Activated naive CD8-positive, alpha-beta T cell treated with anti-CD3 and anti-CD28 coated beads, Interleukin-2, amount 10 ng/mL, durations not matched to agents 7 days and 5 days (primary cell): ENCODE measurements around the gene ANKRD62. TPM values are rescaled to one million over a fixed set of nuclear protein-coding genes. Genes with fewer than 3 reads are reported as not detected.
A peak's percentile ranks its signal among the peaks of the same experiment; 100 is the strongest.
"Not testable (repeated sequence)": the region's sequence is repeated elsewhere in the genome, so short reads cannot be mapped to it uniquely, and the experiment has no call there.

Source experiments
- ATAC-seq: fragments of 150-1000 bp; cut with Tn5 transposase; one replicate; pipeline ENCODE4 v1.10.0; 2021; ENCODE audit warnings: low read depth, moderate library complexity
- POLR2A ChIA-PET: fragments of 350-600 bp; sonication (Branson Sonifier 250); formaldehyde crosslinking; loops from one replicate; lab custom pipeline; 2021; ENCODE audit warnings: antibody characterized with exemption; lab: Charles Lee
- DNase-seq: peaks from one replicate; pipeline ENCODE4 v3.0.0; 2021
- H3K27ac Mint-ChIP-seq: one replicate; pipeline ENCODE4 v1.8.0; 2022; ENCODE audit warnings: mild to moderate bottlenecking, mixed read lengths
- H3K27me3 Mint-ChIP-seq: one replicate; pipeline ENCODE4 v1.8.0; 2022; ENCODE audit warnings: mild to moderate bottlenecking, moderate library complexity, mixed read lengths
- H3K36me3 Mint-ChIP-seq: one replicate; pipeline ENCODE4 v1.8.0; 2021; ENCODE audit warnings: mild to moderate bottlenecking, mixed read lengths
- H3K4me1 Mint-ChIP-seq: one replicate; pipeline ENCODE4 v1.8.0; 2021; ENCODE audit warnings: mixed read lengths
- H3K4me3 Mint-ChIP-seq: one replicate; pipeline ENCODE4 v1.8.0; 2022; ENCODE audit warnings: mild to moderate bottlenecking, moderate library complexity, mixed read lengths
- H3K9me3 Mint-ChIP-seq: one replicate; pipeline ENCODE4 v1.8.0; 2021; ENCODE audit warnings: mixed read lengths
- total RNA-seq, 2 experiments: library from RNA; stranded (reverse); gene quantifications; one replicate each; pipeline ENCODE4 v1.2.3, GENCODE V29; 2021

Gene ANKRD62
- total RNA-seq, 2 experiments from 2014 or later, result not detected

GRCh38 chr18:12076424-12077140 is 17.1 kb upstream of the ANKRD62 start:
- H3K4me3 Mint-ChIP-seq, result peak overlapping the region; percentile 35
- no peaks in the 10 kb centered on the region for H3K36me3 Mint-ChIP-seq
- no peak overlapping the region for H3K27ac Mint-ChIP-seq
- no peaks in the 10 kb centered on the region for H3K9me3 Mint-ChIP-seq
- POLR2A ChIA-PET, result no interaction called here
- DNase-seq (no peak), ATAC-seq (peak; percentile 42)
- H3K4me1 Mint-ChIP-seq, result no peaks in the 10 kb centered on the region
- peaks cover 43% of the 10 kb centered on the region for H3K27me3 Mint-ChIP-seq

DNA sequence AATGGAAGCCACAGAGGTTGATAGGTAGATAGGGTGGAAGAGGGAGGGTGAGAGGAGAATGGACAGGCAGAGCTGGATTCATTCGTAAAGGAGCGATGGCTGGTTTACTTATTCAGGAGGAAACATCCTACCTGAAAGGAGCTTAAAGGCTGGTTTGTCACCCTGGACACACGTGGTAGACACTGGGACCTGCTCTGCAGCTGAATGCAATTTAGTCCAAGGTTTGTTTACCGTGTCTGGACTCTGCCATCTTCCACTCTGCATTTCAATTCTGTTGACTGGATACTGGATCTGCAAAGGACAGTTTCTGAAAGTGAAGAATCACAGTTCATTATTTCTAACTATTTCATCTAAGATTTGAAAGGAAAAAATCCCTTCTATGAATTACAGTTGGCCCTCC is 15.6 kb upstream of the ANKRD62 start:
- peaks cover 45% of the 10 kb centered on the region for H3K27me3 Mint-ChIP-seq
- ATAC-seq, H3K9me3 Mint-ChIP-seq, H3K4me1 Mint-ChIP-seq, H3K27ac Mint-ChIP-seq, H3K36me3 Mint-ChIP-seq, DNase-seq, H3K4me3 Mint-ChIP-seq, POLR2A ChIA-PET: not testable (repeated sequence)

- ATAC-seq, result no peak
These were observed 14.0 kb upstream of the ANKRD62 start for GRCh38 chr18:12079491-12080237.

GRCh38 chr18:12085136-12085535 is 8.5 kb upstream of the ANKRD62 start:
- H3K4me3 Mint-ChIP-seq, result no peak overlapping the region
- H3K9me3 Mint-ChIP-seq, result no peaks in the 10 kb centered on the region
- H3K27ac Mint-ChIP-seq, result no peak overlapping the region
- DNase-seq, result no peak
- ATAC-seq, result no peak
- H3K27me3 Mint-ChIP-seq, result peaks cover 5% of the 10 kb centered on the region
- POLR2A ChIA-PET, result no interaction called here
- H3K36me3 Mint-ChIP-seq, result no peaks in the 10 kb centered on the region
- H3K4me1 Mint-ChIP-seq, result no peaks in the 10 kb centered on the region

More at GRCh38 chr18:12079491-12080237, 14.0 kb upstream of the ANKRD62 start:
- Mint-ChIP-seq H3K36me3 (no peaks in the 10 kb centered on the region), H3K4me1 (no peaks in the 10 kb centered on the region), H3K4me3 (no peak overlapping the region), H3K27me3 (peaks cover 35% of the 10 kb centered on the region), H3K27ac (no peak overlapping the region), H3K9me3 (no peaks in the 10 kb centered on the region)
- POLR2A ChIA-PET, result no interaction called here
- DNase-seq, result no peak

DNA sequence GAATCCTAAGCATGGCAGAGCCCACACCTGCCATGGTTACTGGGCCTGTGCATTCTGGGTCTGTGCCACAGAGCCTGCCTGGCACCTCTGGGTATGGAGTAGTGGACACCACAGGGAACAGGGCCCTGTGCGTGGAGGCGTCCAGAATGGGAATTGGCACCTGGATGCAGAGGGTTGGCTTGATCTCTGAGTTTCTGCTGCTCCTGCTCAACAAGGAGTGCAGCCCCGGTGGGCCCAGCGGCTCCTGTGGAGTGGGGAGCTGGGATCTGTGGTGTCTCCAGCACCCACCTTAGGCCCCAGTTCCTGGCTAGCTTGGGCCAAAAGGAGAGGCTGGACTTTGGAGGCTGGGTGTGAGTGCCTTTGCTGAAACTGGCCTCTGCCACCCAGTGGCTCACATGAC is 7.9 kb upstream of the ANKRD62 start:
- no peaks in the 10 kb centered on the region for H3K36me3 Mint-ChIP-seq
- POLR2A ChIA-PET, result no interaction called here
- no peak overlapping the region for H3K4me3 Mint-ChIP-seq
- peaks cover 4% of the 10 kb centered on the region for H3K27me3 Mint-ChIP-seq
- no peaks in the 10 kb centered on the region for H3K9me3 Mint-ChIP-seq
- DNase-seq, result no peak
- no peak for ATAC-seq
- H3K27ac Mint-ChIP-seq, result no peak overlapping the region
- no peaks in the 10 kb centered on the region for H3K4me1 Mint-ChIP-seq

DNA sequence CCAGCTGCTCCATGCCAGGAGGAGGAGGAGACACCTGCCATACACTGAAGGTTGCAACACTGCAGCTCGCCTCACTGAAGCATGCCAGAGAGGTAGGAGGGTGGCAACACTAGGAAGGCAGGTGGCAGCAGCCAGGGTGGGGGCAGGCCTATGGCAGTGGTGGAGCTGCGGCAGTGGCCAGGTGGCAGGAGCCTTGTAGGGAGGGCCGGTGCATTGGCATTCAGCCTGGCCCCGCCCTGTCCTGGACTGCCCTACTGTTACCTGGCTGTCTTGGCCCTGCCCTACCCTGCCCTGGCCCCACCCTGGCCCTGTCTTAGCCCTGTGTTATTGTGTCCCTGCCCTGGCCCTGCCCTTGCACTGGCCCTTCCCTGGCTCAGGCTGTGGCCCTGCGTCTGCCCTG is 7.4 kb upstream of the ANKRD62 start:
- no peak for ATAC-seq
- Mint-ChIP-seq H3K9me3 (no peaks in the 10 kb centered on the region), H3K4me1 (no peaks in the 10 kb centered on the region), H3K4me3 (no peak overlapping the region), H3K27me3 (peaks cover 4% of the 10 kb centered on the region), H3K27ac (no peak overlapping the region), H3K36me3 (no peaks in the 10 kb centered on the region)
- POLR2A ChIA-PET, result no interaction called here
- no peak for DNase-seq

- Mint-ChIP-seq H3K36me3 (no peaks in the 10 kb centered on the region), H3K27me3 (peaks cover 4% of the 10 kb centered on the region), H3K4me3 (no peak overlapping the region), H3K9me3 (no peaks in the 10 kb centered on the region), H3K27ac (no peak overlapping the region), H3K4me1 (no peaks in the 10 kb centered on the region)
- DNase-seq (no peak), ATAC-seq (no peak)
- POLR2A ChIA-PET, result no interaction called here
These were observed 6.8 kb upstream of the ANKRD62 start for GRCh38 chr18:12086677-12087470.

DNA sequence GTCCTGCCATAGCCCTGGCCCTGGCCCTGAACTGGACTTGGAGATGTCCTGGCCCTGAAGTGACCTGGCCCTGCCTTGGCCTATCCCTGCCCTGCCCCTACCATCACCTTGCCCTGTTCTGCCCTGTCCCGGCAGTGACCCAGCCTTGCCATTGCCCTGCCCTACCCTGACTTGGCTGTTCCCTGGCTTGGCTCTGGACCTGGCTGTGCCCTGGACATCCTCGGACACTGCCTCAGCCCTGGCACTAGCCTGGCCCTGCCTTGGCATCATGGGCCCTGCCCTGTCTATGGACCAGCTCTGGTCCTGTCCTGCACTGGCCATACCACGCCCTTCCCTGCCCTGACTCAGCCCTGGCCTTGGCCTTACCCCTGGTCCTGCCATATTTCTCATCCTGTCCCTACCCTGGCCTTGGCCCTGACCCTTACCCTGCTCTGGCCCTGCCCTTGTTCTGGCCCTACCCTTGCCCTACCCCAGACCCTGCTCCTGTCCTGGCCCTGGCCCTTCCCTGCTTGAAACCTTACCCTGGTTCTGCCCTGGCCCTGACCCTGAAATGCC is 6.1 kb upstream of the ANKRD62 start:
- POLR2A ChIA-PET, result no interaction called here
- Mint-ChIP-seq H3K36me3 (no peaks in the 10 kb centered on the region), H3K27ac (no peak overlapping the region), H3K27me3 (peaks cover under 1% of the 10 kb centered on the region), H3K4me1 (no peaks in the 10 kb centered on the region), H3K9me3 (no peaks in the 10 kb centered on the region), H3K4me3 (no peak overlapping the region)
- DNase-seq (no peak), ATAC-seq (no peak)

GRCh38 chr18:12088096-12088495 is 5.5 kb upstream of the ANKRD62 start:
- ATAC-seq, result no peak
- no peaks in the 10 kb centered on the region for H3K27me3 Mint-ChIP-seq
- H3K9me3 Mint-ChIP-seq, result no peaks in the 10 kb centered on the region
- H3K4me1 Mint-ChIP-seq, result no peaks in the 10 kb centered on the region
- no peak overlapping the region for H3K4me3 Mint-ChIP-seq
- POLR2A ChIA-PET, result no interaction called here
- no peak overlapping the region for H3K27ac Mint-ChIP-seq
- H3K36me3 Mint-ChIP-seq, result no peaks in the 10 kb centered on the region
- DNase-seq, result no peak

DNA sequence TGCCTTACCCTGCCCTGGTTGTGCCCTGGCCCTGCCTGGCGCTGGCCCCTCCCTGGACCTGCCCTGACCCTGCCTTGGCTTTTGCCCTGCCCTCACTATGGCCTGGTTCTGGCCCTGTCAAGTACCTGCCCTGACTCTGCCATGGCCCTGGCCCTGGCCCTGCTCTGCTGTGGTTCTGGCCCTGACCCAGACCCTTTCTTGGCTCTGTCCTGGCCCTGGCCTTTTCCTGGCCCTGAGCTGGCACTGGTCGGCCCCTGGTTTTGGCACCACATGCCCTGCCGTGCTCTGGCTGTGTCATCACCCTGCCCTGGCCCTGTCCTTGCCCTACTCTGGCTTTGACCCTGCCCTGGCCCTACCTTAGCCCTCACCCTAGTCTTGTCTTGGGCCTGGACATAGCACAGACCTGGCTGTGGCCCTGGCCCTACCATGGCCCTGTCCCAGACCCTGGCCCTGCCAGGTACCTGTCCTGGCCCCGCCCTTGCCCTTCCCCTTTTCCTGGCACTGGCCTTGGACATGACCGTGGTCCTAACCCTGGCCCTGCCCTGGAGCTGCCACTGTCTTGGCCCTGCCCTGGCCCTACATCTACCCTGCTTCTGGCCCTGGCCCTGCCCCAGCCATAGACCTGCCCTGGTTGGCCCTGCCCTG is 4.8 kb upstream of the ANKRD62 start:
- Mint-ChIP-seq H3K27me3 (no peaks in the 10 kb centered on the region), H3K4me1 (no peaks in the 10 kb centered on the region), H3K27ac (no peak overlapping the region), H3K4me3 (no peak overlapping the region), H3K36me3 (no peaks in the 10 kb centered on the region), H3K9me3 (peaks cover under 1% of the 10 kb centered on the region)
- POLR2A ChIA-PET, result no interaction called here
- ATAC-seq (no peak), DNase-seq (no peak)

- DNase-seq (no peak), ATAC-seq (no peak)
- H3K9me3 Mint-ChIP-seq, result peaks cover 3% of the 10 kb centered on the region
- H3K4me1 Mint-ChIP-seq, result no peaks in the 10 kb centered on the region
- POLR2A ChIA-PET, result no interaction called here
- no peak overlapping the region for H3K4me3 Mint-ChIP-seq
- H3K27ac Mint-ChIP-seq, result no peak overlapping the region
- H3K36me3 Mint-ChIP-seq, result no peaks in the 10 kb centered on the region
- H3K27me3 Mint-ChIP-seq, result peaks cover 2% of the 10 kb centered on the region
These were observed 2.0 kb upstream of the ANKRD62 start for GRCh38 chr18:12091538-12092141.

DNA sequence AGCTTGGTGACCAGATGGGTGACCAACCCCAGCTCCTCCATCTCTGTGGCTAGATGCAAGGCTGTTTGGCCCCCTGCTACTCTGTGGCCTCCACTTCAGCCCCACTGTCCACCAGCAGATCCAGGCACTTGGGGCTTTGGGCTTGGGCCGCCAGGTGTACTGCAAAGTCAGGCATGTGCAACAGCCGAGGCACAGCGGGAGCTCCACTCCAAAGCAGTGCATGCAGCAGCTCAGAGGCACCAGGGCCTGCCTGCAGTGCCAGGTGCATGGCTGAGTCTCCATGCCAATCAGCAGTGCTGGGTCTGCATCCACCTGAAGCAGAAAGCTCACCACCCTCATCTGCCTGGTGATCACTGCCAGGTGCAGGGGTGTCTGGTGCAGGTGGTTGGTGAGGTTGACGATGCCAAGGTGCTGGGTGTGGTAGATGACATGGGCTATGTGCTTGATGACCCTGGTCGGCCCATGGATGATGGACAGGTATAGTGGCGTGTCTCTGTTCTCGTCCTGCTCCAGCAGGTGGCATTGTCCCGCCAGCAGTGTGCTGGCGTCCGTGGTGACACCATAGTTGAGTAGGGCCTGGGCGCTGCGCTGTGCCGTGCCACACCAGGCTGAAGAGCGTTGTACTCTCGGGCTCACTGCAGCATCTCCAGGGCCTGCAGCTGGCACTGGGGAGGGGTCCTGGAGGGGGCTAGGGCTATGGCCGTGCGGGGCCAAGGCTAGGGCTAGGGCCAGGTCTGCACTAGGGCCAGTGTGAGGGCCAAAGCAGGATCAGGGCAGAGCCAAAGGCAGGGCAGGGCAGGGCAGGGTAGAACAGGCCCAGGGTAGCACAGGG is 1.0 kb upstream of the ANKRD62 start:
- POLR2A ChIA-PET, result no interaction called here
- H3K4me1 Mint-ChIP-seq, result no peaks in the 10 kb centered on the region
- H3K4me3 Mint-ChIP-seq, result no peak overlapping the region
- no peak overlapping the region for H3K27ac Mint-ChIP-seq
- no peak for DNase-seq
- peaks cover 3% of the 10 kb centered on the region for H3K9me3 Mint-ChIP-seq
- peaks cover 3% of the 10 kb centered on the region for H3K27me3 Mint-ChIP-seq
- no peaks in the 10 kb centered on the region for H3K36me3 Mint-ChIP-seq
- ATAC-seq, result no peak
